ENCODE measurements around the gene HNMT. TPM values are rescaled to one million over a fixed set of nuclear protein-coding genes. Genes with fewer than 3 reads are reported as not detected.

The HNMT gene
- total and polyA plus RNA-seq, 2 of the 8 experiments (the other 6 are each of a cell fraction or from before 2014, with no cell fraction given) = 1.6 to 3.6 TPM

- TF ChIP-seq CHD7 (IDR thresholded peaks at IDR 0.05; ENCODE audit: insufficient replicate concordance, low read length) = no peak
- TF ChIP-seq HDAC6 (IDR thresholded peaks at IDR 0.05; ENCODE audit: low read depth, low read length) = no peak
- no peak for TF ChIP-seq SIN3A (conservative IDR thresholded peaks at IDR 0.05 in 1 of 2, IDR thresholded peaks at IDR 0.05 in 1 of 2; ENCODE audit: low read depth in 1 of 2, low read length in 2 of 2)
- TF ChIP-seq POLR2AphosphoS5 (IDR thresholded peaks at IDR 0.05; ENCODE audit: low read depth, low read length) = no peak
- TF ChIP-seq NRF1 (IDR thresholded peaks at IDR 0.05; ENCODE audit: low read depth, low read length) = no peak
- no peak for TF ChIP-seq TAF1 (IDR thresholded peaks at IDR 0.05; ENCODE audit: low read depth, low read length)
- TF ChIP-seq RBBP5 (IDR thresholded peaks at IDR 0.05; ENCODE audit: borderline replicate concordance, low read depth, low read length) = no peak
- TF ChIP-seq GTF2F1 (IDR thresholded peaks at IDR 0.05; ENCODE audit: borderline replicate concordance, low read depth, low read length) = no peak
- TF ChIP-seq RAD21 (IDR thresholded peaks at IDR 0.05 in 1 of 2, conservative IDR thresholded peaks at IDR 0.05 in 1 of 2; ENCODE audit: low read depth in 2 of 2, low read length in 2 of 2) = no peak
Measured at GRCh38 chr2:137921105-137921880, 43.0 kb upstream of the HNMT start (continued).
